Measurements from ENCODE around the gene MDC1. TPM values are rescaled to one million over a fixed set of nuclear protein-coding genes. Genes with fewer than 3 reads are reported as not detected.
A peak's percentile ranks its signal among the peaks of the same experiment; 100 is the strongest.

The MDC1 gene
- polyA plus RNA-seq, 3 donors, result 0.27 to 4.5 (median 0.34) TPM

DNA sequence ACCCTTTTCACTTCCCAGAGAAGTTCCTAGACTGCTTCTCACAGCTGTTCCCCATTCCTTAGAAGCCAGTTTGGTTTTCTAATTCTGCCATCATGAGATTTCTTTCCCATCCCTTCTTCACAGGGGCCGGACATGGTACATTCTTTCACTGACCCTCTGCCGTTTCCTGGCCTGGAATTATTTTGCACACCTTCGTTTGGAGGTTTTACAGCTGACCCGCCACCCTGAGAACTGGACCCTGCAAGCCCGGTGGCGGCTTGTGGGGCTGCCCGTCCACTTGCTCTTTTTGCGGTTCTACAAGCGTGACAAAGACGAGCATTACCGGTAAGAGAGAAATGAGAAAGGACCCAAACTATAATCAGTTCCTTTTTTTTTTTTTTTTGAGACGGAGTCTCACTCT lies 65.9 kb downstream of the MDC1 start:
- Mint-ChIP-seq H3K9me3 (no peaks in the 10 kb centered on the region), H3K36me3 (peaks cover 48 to 53% of the 10 kb centered on the region in 2 donors), H3K27me3 (ENCODE audit: low read depth in 3 of 3) (no peaks in the 10 kb centered on the region), H3K4me3 (no peak overlapping the region), H3K4me1 (peaks cover 15% of the 10 kb centered on the region), H3K27ac (peak overlapping the region in 2 of 7 donors; percentile 4 to 7)
- H3K4me1 ChIP-seq (ENCODE audit: control insufficient read depth in 1 of 2, insufficient read depth in 2 of 2, low read length in 2 of 2), result peaks cover 13 to 19% of the 10 kb centered on the region in 2 donors
- H3K27ac ChIP-seq (ENCODE audit: low read depth in 1 of 2, low read length in 2 of 2), result no peak overlapping the region
- H3K4me2 ChIP-seq (replicated peaks; ENCODE audit: extremely low read depth, low read length, poor library complexity, severe bottlenecking), result no peak overlapping the region
- TF ChIP-seq CTCF (IDR thresholded peaks at IDR 0.05), result no peak
- no peaks in the 10 kb centered on the region for H3K27me3 ChIP-seq (ENCODE audit: control insufficient read depth in 2 of 2, insufficient read depth in 2 of 2, low read length in 2 of 2)
- intact Hi-C loops (cut with micrococcal nuclease), result no loop called here
- no peaks in the 10 kb centered on the region for H3K9me3 ChIP-seq (replicated peaks in 1 of 2; ENCODE audit: control insufficient read depth in 1 of 2, insufficient read depth in 1 of 2, low read length in 2 of 2)
- peaks cover 13% of the 10 kb centered on the region for H4K20me1 ChIP-seq (ENCODE audit: insufficient read depth, low read length)
- no peak for DNase-seq
- no peak overlapping the region for H2AFZ ChIP-seq (ENCODE audit: insufficient read depth, low read depth, low read length, poor library complexity, severe bottlenecking)
- H3K36me3 ChIP-seq (replicated peaks in 1 of 2; ENCODE audit: control insufficient read depth in 1 of 2, insufficient read depth in 2 of 2, low read length in 2 of 2), result peaks cover 53 to 58% of the 10 kb centered on the region in 2 donors
- 88% methylated on average over 5 of the region's 12 CpGs for WGBS (ENCODE audit: insufficient coverage)
- peaks cover 33% of the 10 kb centered on the region for H3K79me2 ChIP-seq (ENCODE audit: insufficient read depth, low read length)
- H3K9ac ChIP-seq (ENCODE audit: insufficient read depth, low read length, poor library complexity, severe bottlenecking), result no peak overlapping the region
- no peak overlapping the region for H3K4me3 ChIP-seq (replicated peaks in 1 of 3; ENCODE audit: low read depth in 2 of 3, low read length in 3 of 3)

Small RNA genes lying within 50 kb of the gene (small RNA-seq; reads per million reads assigned to genes)
- gene RF00019 (ENCODE audit: insufficient read length, low read depth) (not detected), gene RN7SL353P (ENCODE audit: insufficient read length, low read depth) (not detected)

Other genes with a start within 250 kb of the MDC1 start
- 100 to 1,000 TPM; 870 to 944 (median 893) TPM for gene HLA-E, start 227.8 kb downstream of the MDC1 start, polyA plus RNA-seq
- 10 to 100 TPM; 10.3 to 13.4 (median 12.9) TPM for gene GNL1, start 160.8 kb downstream of the MDC1 start, polyA plus RNA-seq
- 1 to 10 TPM; 2.8 to 7.1 (median 3.6) TPM for gene PRR3, start 160.0 kb downstream of the MDC1 start, polyA plus RNA-seq
- gene ABCF1, start 145.8 kb downstream of the MDC1 start, polyA plus RNA-seq, result 10 to 100 TPM in 2 of 3 donors, 1 to 10 TPM in 1; 7.5 to 19.8 (median 14.6) TPM
- 10 to 100 TPM in 2 of 3 donors, 1 to 10 TPM in 1; 9.5 to 18.3 (median 16.4) TPM for gene PPP1R10, start 100.0 kb downstream of the MDC1 start, polyA plus RNA-seq
- 10 to 100 TPM; 18.8 to 52.4 (median 45.2) TPM for gene MRPS18B, start 99.4 kb downstream of the MDC1 start, polyA plus RNA-seq
- gene ATAT1, start 90.4 kb downstream of the MDC1 start, polyA plus RNA-seq, result 10 to 100 TPM in 1 of 3 donors, under 1 TPM in 2; 0.51 to 10.4 (median 0.68) TPM
- 10 to 100 TPM in 1 of 3 donors, 1 to 10 TPM in 2; 2.0 to 18.4 (median 2.7) TPM for gene C6orf136, start 70.1 kb downstream of the MDC1 start, polyA plus RNA-seq
- 10 to 100 TPM; 16.4 to 70.1 (median 19.0) TPM for gene DHX16, start 44.3 kb downstream of the MDC1 start, polyA plus RNA-seq
- gene PPP1R18, start 30.6 kb downstream of the MDC1 start, polyA plus RNA-seq, result 100 to 1,000 TPM in 1 of 3 donors, 10 to 100 TPM in 2; 58.5 to 226 (median 78.9) TPM
- 10 to 100 TPM; 25.9 to 36.0 (median 35.0) TPM for gene NRM, start 26.3 kb downstream of the MDC1 start, polyA plus RNA-seq
- 100 to 1,000 TPM in 1 of 3 donors, 10 to 100 TPM in 2; 48.4 to 130 (median 57.0) TPM for gene TUBB, start 3.1 kb upstream of the MDC1 start, polyA plus RNA-seq
- gene FLOT1, start 25.4 kb upstream of the MDC1 start, polyA plus RNA-seq, result 100 to 1,000 TPM; 124 to 153 (median 132) TPM
- 100 to 1,000 TPM in 1 of 3 donors, 10 to 100 TPM in 2; 30.6 to 188 (median 53.2) TPM for gene IER3, start 27.3 kb upstream of the MDC1 start, polyA plus RNA-seq
- 1 to 10 TPM in 1 of 3 donors, under 1 TPM in 2; 0.39 to 1.0 (median 0.51) TPM for gene DDR1, start 167.2 kb upstream of the MDC1 start, polyA plus RNA-seq
- gene GTF2H4, start 190.9 kb upstream of the MDC1 start, polyA plus RNA-seq, result 10 to 100 TPM in 1 of 3 donors, 1 to 10 TPM in 2; 3.6 to 14.5 (median 6.0) TPM
- 10 to 100 TPM in 1 of 3 donors, 1 to 10 TPM in 2; 7.6 to 15.5 (median 8.1) TPM for gene VARS2, start 197.0 kb upstream of the MDC1 start, polyA plus RNA-seq
- not detected for gene SFTA2, start 214.9 kb upstream of the MDC1 start, polyA plus RNA-seq
- not detected for gene MUCL3, start 223.7 kb upstream of the MDC1 start, polyA plus RNA-seq